Karpas-422 (cell line): ENCODE results near the gene ITSN1. TPM values are rescaled to one million over a fixed set of nuclear protein-coding genes. Genes with fewer than 3 reads are reported as not detected.

Experiments used
- DNase-seq: peaks from one replicate; pipeline ENCODE4 v3.0.0-alpha.2; 2015
- H2AFZ ChIP-seq: fragments of 200-600 bp; sonication (generic); 2 replicates; pipeline ENCODE4 v1.6.1; 2014; ENCODE audit warnings: antibody characterized with exemption, low read length, mixed read lengths
- H3K27ac ChIP-seq: fragments of 200-600 bp; sonication (generic); 2 replicates; pipeline ENCODE4 v1.5.1; 2014; ENCODE audit warnings: mild to moderate bottlenecking, low read length, moderate library complexity
- H3K27me3 ChIP-seq: fragments of 200-600 bp; sonication (generic); 2 replicates; pipeline ENCODE4 v1.6.1; 2014; ENCODE audit warnings: low read length, mixed read lengths
- H3K36me3 ChIP-seq: fragments of 200-600 bp; sonication (generic); 2 replicates; pipeline ENCODE4 v1.6.1; 2014; ENCODE audit warnings: low read length, mixed read lengths; ENCODE audit not compliant: insufficient read depth
- H3K4me1 ChIP-seq: fragments of 200-600 bp; sonication (generic); 2 replicates; pipeline ENCODE4 v1.6.1; 2014; ENCODE audit warnings: mild to moderate bottlenecking, low read length, mixed read lengths
- H3K4me2 ChIP-seq: fragments of 200-600 bp; sonication (generic); 2 replicates; pipeline ENCODE4 v1.6.1; 2014; ENCODE audit warnings: low read length, low read depth, mild to moderate bottlenecking; ENCODE audit not compliant: poor library complexity, severe bottlenecking
- H3K4me3 ChIP-seq: fragments of 200-600 bp; sonication (generic); 2 replicates; pipeline ENCODE4 v1.5.1; 2014; ENCODE audit warnings: mild to moderate bottlenecking, antibody characterized with exemption, low read length, mixed read lengths
- H3K79me2 ChIP-seq: fragments of 200-600 bp; sonication (generic); 2 replicates; pipeline ENCODE4 v1.6.1; 2014; ENCODE audit warnings: mild to moderate bottlenecking, low read length, mixed read lengths
- H3K9ac ChIP-seq: fragments of 200-600 bp; sonication (generic); 2 replicates; pipeline ENCODE4 v1.6.0; 2014; ENCODE audit warnings: low read length
- H3K9me2 ChIP-seq: fragments of 200-600 bp; sonication (generic), shearing (Covaris generic); replicated peaks from 2 replicates; pipeline ENCODE4 v1.6.0; 2014; ENCODE audit warnings: mild to moderate bottlenecking, low read length, moderate library complexity; ENCODE audit not compliant: insufficient read depth
- H3K9me3 ChIP-seq: fragments of 300-700, 200-600 bp; sonication (generic); 2 replicates; pipeline ENCODE4 v1.6.1; 2014; ENCODE audit warnings: low read length, mixed read lengths
- H4K20me1 ChIP-seq: fragments of 200-600 bp; sonication (generic); 2 replicates; pipeline ENCODE4 v1.6.1; 2014; ENCODE audit warnings: mild to moderate bottlenecking, antibody characterized with exemption, low read length, low read depth; ENCODE audit not compliant: insufficient read depth
- total RNA-seq: library from RNA; depleted of rRNA; stranded (reverse); fragments of >200 nt; shearing (Covaris generic); gene quantifications from 2 replicates; pipeline ENCODE4 v1.2.3, GENCODE V29; 2014; ENCODE audit warnings: low replicate concordance

The ITSN1 gene
- total RNA-seq, 1 experiment from 2014 or later = 2.3 TPM

DNA sequence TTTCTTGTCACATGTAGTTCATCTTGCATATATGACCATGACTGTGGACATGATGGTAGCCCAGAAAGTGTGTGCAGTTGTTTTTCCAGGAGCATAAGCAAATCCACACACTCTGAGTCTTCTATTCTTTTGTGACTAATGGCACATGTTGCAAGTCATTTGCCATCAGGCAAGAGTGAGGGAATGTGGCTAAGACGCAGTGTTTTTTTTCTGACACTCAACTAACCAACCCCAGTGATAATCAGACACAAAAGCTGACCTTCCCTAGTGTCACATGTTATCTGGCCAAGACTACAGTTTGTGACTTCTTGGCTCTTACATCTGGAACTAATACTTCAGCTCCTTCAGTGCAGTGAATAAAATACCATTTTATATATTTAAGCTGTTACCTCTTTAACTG, 108.8 kb downstream of the ITSN1 start:
- H2AFZ ChIP-seq = no peak overlapping the region
- DNase-seq = no peak
- no peaks in the 10 kb centered on the region for H3K27me3 ChIP-seq
- no peak overlapping the region for H3K27ac ChIP-seq
- H3K79me2 ChIP-seq = no peaks in the 10 kb centered on the region
- H3K4me2 ChIP-seq = no peak overlapping the region
- no peak overlapping the region for H3K4me3 ChIP-seq
- no peaks in the 10 kb centered on the region for H3K36me3 ChIP-seq
- H3K9me2 ChIP-seq = no peaks in the 10 kb centered on the region
- no peaks in the 10 kb centered on the region for H4K20me1 ChIP-seq
- no peak overlapping the region for H3K9ac ChIP-seq
- peaks cover 3% of the 10 kb centered on the region; the same call in 1 of the 2 replicates for H3K9me3 ChIP-seq
- H3K4me1 ChIP-seq = no peaks in the 10 kb centered on the region

DNA sequence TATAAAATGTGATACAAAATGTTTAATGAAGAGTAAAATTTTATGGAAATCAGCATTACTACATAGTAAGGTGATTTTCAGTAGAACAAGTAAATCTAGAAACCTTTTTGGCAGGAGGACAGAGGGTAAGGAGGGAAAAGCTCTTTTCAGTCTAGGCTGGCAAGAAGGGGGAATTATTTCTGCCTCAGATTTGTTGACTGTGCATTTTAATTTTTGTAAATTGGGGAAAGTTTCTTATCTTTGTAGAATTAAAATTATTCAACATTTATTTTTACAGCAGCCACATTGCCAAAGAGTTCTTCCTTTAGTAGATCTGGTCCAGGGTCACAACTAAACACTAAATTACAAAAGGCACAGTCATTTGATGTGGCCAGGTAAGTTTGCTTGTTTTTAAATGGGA, 109.2 kb downstream of the ITSN1 start:
- H3K4me3 ChIP-seq = no peak overlapping the region
- H3K4me2 ChIP-seq = no peak overlapping the region
- H3K79me2 ChIP-seq = no peaks in the 10 kb centered on the region
- no peaks in the 10 kb centered on the region for H3K4me1 ChIP-seq
- no peaks in the 10 kb centered on the region for H3K9me2 ChIP-seq
- H2AFZ ChIP-seq = no peak overlapping the region
- no peak for DNase-seq
- H3K9ac ChIP-seq = no peak overlapping the region
- peaks cover 3% of the 10 kb centered on the region; the same call in 1 of the 2 replicates for H3K9me3 ChIP-seq
- H4K20me1 ChIP-seq = no peaks in the 10 kb centered on the region
- no peaks in the 10 kb centered on the region for H3K27me3 ChIP-seq
- no peaks in the 10 kb centered on the region for H3K36me3 ChIP-seq
- H3K27ac ChIP-seq = no peak overlapping the region

- no peak for DNase-seq
- no peaks in the 10 kb centered on the region for H3K4me1 ChIP-seq
- H2AFZ ChIP-seq = no peak overlapping the region
- no peaks in the 10 kb centered on the region for H3K36me3 ChIP-seq
- peaks cover 2% of the 10 kb centered on the region; the same call in 1 of the 2 replicates for H3K9me3 ChIP-seq
- no peaks in the 10 kb centered on the region for H3K9me2 ChIP-seq
- H3K79me2 ChIP-seq = no peaks in the 10 kb centered on the region
- no peak overlapping the region for H3K4me2 ChIP-seq
- H3K9ac ChIP-seq = no peak overlapping the region
- H3K27ac ChIP-seq = no peak overlapping the region
- no peak overlapping the region for H3K4me3 ChIP-seq
- H4K20me1 ChIP-seq = no peaks in the 10 kb centered on the region
- H3K27me3 ChIP-seq = no peaks in the 10 kb centered on the region
These were observed 110.0 kb downstream of the ITSN1 start for GRCh38 chr21:33752260-33752659.

DNA sequence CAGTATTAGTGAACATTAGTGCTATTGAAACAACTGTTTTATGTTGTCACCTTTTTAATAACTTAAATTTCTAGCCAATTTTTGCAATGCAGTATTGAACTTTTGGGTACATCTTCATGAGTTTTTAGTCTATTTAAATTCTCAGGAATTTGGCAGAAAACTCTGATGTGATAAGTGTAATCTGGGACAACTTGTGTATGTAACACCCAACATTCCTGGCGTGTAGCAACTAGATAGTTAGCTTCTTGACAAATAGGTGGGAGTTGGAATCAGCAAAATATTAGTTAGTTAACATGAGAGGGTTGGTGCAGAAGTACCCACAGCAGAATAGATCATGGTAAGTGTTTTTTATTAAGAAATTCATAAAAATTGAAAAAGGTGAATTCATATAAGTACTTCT, 111.6 kb downstream of the ITSN1 start:
- no peak overlapping the region for H3K27ac ChIP-seq
- no peak overlapping the region for H3K4me2 ChIP-seq
- H3K9me2 ChIP-seq = no peaks in the 10 kb centered on the region
- no peaks in the 10 kb centered on the region for H3K9me3 ChIP-seq
- H4K20me1 ChIP-seq = no peaks in the 10 kb centered on the region
- no peak overlapping the region for H2AFZ ChIP-seq
- H3K9ac ChIP-seq = no peak overlapping the region
- no peaks in the 10 kb centered on the region for H3K4me1 ChIP-seq
- no peak for DNase-seq
- H3K36me3 ChIP-seq = no peaks in the 10 kb centered on the region
- H3K4me3 ChIP-seq = no peak overlapping the region
- no peaks in the 10 kb centered on the region for H3K27me3 ChIP-seq
- no peaks in the 10 kb centered on the region for H3K79me2 ChIP-seq

GRCh38 chr21:33754481-33754880, 112.2 kb downstream of the ITSN1 start:
- no peaks in the 10 kb centered on the region for H3K4me1 ChIP-seq
- H3K9ac ChIP-seq = no peak overlapping the region
- DNase-seq = no peak
- no peak overlapping the region for H3K27ac ChIP-seq
- H3K9me3 ChIP-seq = no peaks in the 10 kb centered on the region
- H3K79me2 ChIP-seq = no peaks in the 10 kb centered on the region
- no peaks in the 10 kb centered on the region for H4K20me1 ChIP-seq
- no peak overlapping the region for H3K4me2 ChIP-seq
- no peaks in the 10 kb centered on the region for H3K36me3 ChIP-seq
- H3K9me2 ChIP-seq = no peaks in the 10 kb centered on the region
- no peak overlapping the region for H3K4me3 ChIP-seq
- H2AFZ ChIP-seq = no peak overlapping the region
- no peaks in the 10 kb centered on the region for H3K27me3 ChIP-seq

DNA sequence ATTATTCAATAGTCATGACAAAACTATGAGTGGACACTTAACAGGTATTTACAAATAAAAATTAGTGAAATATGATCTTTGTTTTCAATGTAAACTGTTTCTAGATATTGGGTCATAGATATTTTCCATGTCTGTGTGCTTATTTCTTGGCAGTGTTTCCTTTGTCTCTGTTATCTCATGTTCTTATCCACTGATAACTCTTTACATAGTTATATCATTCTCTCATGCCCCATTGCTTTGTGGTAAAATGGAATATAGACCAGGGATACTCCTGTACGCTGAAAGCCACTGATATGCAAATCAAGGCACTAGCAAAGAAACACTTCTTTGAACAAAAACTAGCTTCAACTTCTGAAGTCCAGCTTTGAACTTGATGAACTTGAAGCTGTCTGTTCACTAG, 113.1 kb downstream of the ITSN1 start:
- H3K79me2 ChIP-seq = no peaks in the 10 kb centered on the region
- no peak overlapping the region for H2AFZ ChIP-seq
- H3K9ac ChIP-seq = no peak overlapping the region

DNA sequence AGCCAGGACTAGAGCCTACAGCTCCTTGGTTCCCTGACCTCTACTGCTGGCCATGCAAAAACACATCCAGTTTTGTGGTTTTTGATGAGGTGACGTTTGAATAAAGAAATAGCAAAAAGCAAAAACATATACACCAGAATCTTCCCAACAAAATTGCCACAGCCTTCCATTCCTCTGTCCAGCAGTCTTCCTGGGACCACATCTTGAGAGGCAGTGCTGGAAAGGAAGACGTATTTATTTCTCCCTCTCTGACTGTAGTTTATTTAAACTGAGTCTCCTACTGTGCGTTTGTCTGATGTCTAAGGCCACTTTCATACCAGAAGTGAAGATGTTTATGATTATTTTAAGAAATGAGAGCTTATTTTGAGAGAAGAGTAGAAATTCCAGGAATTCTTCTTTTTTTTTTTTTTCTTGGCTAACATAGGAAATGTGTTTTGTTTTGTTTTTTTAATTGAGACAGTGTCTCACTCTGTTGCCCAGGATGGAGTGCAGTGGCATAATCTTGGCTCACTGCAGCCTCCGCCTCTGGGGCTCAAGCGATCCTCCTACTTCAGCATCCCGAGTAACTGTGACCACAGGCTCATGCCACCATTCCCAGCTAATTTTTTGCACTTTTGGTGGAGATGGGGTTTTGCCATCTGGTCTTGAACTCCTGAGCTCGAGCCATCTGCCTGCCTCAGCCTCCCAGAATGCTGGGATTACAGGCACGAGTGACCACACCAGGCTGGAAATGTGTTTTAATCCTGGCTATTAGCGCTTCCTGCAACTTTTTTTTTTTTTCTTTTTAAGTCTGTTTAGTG, 118.5 kb downstream of the ITSN1 start:
- Histone ChIP-seq H3K9ac (no peak overlapping the region), H3K9me3 (no peaks in the 10 kb centered on the region), H3K79me2 (no peaks in the 10 kb centered on the region), H2AFZ (no peak overlapping the region), H3K4me2 (no peak overlapping the region), H3K4me3 (no peak overlapping the region), H3K36me3 (no peaks in the 10 kb centered on the region), H3K27me3 (no peaks in the 10 kb centered on the region), H3K9me2 (no peaks in the 10 kb centered on the region), H4K20me1 (no peaks in the 10 kb centered on the region), H3K27ac (no peak overlapping the region), H3K4me1 (peaks cover 14% of the 10 kb centered on the region)
- no peak for DNase-seq

More for the DNA sequence above, 113.1 kb downstream of the ITSN1 start:
- Histone ChIP-seq H3K27me3 (no peaks in the 10 kb centered on the region), H3K4me1 (no peaks in the 10 kb centered on the region), H3K4me2 (no peak overlapping the region), H3K9me3 (no peaks in the 10 kb centered on the region), H4K20me1 (no peaks in the 10 kb centered on the region), H3K9me2 (no peaks in the 10 kb centered on the region), H3K4me3 (no peak overlapping the region), H3K36me3 (no peaks in the 10 kb centered on the region), H3K27ac (no peak overlapping the region)
- no peak for DNase-seq

- no peak overlapping the region for H3K27ac ChIP-seq
- H3K4me3 ChIP-seq = no peak overlapping the region
- no peaks in the 10 kb centered on the region for H3K79me2 ChIP-seq
- H3K9me2 ChIP-seq = no peaks in the 10 kb centered on the region
- no peaks in the 10 kb centered on the region for H3K36me3 ChIP-seq
- H3K9ac ChIP-seq = no peak overlapping the region
- H4K20me1 ChIP-seq = no peaks in the 10 kb centered on the region
- no peaks in the 10 kb centered on the region for H3K9me3 ChIP-seq
- DNase-seq = no peak
- H3K4me2 ChIP-seq = no peak overlapping the region
- H3K4me1 ChIP-seq = peaks cover 14% of the 10 kb centered on the region
- H2AFZ ChIP-seq = no peak overlapping the region
- H3K27me3 ChIP-seq = no peaks in the 10 kb centered on the region
These were observed 119.2 kb downstream of the ITSN1 start for GRCh38 chr21:33761441-33762036.
